RPMI7951 (cell line): ENCODE results near the gene CHST1. TPM values are rescaled to one million over a fixed set of nuclear protein-coding genes. Genes with fewer than 3 reads are reported as not detected.

Experiments used
- DNase-seq: peaks from one replicate; pipeline ENCODE4 v3.0.0-alpha.2; 2012; ENCODE audit warnings: low read depth
- total RNA-seq: library from RNA; depleted of rRNA; stranded (reverse); fragments of >200 nt; shearing (Covaris generic); gene quantifications from 2 replicates; pipeline ENCODE4 v1.2.3, GENCODE V29; 2014; rRNA removed

Gene CHST1
- 0.20 and 0.36 TPM in 2 replicates for total RNA-seq

DNA sequence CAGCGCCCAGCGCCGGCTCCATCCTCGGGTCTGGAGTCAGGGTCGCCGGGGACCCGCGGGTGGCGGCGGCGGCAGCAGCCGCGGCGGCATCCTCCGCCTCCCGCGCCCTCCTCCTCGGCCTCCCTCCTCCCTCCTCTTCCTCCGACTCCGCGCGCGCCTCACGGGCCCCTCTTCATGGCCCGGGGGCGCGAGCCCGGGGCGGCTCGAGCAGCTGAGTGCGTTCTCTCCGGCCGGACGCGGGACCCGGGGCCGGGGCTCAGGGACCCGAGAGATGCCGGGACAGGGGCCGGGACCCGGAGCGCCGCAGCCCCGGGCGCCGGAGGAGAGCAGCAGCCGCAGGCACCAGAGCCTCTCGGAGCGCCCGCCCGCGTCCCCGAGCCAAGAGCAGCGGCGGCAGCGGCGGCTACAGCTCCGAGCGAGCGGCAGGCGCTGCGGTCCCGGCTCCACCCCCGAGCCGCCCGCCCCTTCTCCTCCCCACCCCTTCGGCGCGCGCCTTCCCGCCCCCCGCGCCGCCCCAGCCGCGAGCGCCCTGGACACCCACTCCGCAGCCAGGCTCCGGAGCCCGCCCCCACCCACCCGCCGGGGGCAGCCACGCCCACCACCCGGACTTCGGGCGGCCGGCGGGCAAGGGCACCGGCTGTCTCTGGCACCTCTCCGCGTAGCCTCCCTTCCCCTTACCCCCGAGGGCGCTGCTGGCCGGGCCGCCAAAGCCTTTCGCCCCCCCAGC is at the start of gene CHST1:
Gene CHST1, minus strand, starts transcription at position 417 of the 727 bp plus-strand sequence. CDS start 14,699 bp downstream, outside the sequence.
- DNase-seq: peak; percentile 27

- peak; percentile 1 for DNase-seq
Measured at GRCh38 chr11:45713573-45713972, 48.2 kb upstream of the CHST1 start.

DNA sequence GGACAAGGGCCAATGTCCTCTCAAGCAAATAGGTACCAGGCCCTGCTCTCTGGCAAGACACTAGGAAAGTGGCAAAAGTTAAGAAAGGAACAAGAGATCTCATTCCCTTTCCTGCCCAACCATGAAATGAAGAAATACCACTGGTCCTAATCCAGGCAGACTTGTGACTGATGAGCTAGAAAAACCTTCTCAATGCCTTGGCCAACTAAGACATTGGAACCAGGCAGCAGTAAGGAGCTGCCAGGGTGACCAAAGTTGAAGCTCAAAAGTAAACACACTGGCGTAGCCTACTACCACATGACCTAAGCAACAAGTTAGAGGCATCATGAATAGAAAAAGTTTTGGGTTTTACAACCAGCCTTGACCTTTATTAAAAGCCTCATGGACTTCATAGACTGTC is 45.1 kb upstream of the CHST1 start:
- no peak for DNase-seq

GRCh38 chr11:45708887-45709663 is 43.7 kb upstream of the CHST1 start:
- no peak for DNase-seq

GRCh38 chr11:45704635-45705034 is 39.2 kb upstream of the CHST1 start:
- DNase-seq: no peak

GRCh38 chr11:45704133-45704532 is 38.7 kb upstream of the CHST1 start:
- DNase-seq: no peak

DNA sequence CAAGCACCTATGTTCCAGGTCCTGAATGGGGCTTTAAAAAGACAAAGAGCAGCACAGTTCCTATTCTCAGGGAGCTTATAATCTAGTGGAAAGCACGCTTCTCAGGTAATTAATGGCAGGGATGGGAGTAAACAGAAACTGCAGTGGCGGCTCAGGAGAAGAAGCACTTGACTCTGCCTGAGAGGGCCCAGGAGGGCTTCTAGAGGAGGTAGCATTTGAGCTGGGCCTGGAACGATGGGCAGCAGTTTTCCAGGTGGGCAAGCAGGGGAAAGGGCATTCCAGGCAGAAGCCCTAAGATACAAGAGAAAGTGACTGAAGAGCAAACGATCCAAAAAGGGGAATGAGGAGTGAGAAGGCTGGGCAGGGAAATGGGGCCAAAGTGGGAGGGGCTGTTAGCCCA is 37.1 kb upstream of the CHST1 start:
- DNase-seq: no peak

DNA sequence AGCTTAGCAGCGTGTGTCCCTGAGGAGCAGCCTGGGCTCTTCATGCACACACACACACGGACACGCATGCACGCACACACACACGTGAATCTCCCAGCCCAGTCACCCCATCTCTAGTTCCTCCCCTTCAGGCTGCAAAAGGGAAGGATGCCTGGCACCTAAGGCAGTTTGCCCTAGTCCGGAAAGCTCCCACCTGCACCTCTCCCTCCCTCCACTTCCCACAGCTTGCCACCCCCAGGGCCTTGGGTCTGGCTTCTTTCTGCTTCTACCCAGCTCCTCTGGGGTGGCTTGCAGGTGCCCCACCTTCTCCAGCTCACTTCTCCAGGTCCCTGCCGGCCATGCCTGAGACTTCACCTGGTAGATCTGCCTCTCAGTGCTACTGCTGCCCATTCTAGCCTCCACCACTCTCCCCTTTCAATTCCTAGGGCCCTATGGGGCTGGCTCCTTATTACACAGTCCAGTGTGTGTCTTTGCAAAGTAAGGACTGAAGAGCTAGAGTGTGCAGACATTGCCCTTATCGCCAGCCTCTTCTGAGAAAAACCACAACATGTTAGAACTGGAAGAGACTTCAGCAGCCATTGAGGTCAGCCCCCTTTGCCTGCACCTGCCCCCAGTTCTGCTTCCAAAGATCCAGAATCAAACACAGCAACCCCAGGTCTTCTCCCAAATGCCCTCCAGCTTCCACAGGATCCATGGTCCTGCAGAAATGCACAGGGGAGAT is 33.5 kb upstream of the CHST1 start:
- no peak for DNase-seq

DNA sequence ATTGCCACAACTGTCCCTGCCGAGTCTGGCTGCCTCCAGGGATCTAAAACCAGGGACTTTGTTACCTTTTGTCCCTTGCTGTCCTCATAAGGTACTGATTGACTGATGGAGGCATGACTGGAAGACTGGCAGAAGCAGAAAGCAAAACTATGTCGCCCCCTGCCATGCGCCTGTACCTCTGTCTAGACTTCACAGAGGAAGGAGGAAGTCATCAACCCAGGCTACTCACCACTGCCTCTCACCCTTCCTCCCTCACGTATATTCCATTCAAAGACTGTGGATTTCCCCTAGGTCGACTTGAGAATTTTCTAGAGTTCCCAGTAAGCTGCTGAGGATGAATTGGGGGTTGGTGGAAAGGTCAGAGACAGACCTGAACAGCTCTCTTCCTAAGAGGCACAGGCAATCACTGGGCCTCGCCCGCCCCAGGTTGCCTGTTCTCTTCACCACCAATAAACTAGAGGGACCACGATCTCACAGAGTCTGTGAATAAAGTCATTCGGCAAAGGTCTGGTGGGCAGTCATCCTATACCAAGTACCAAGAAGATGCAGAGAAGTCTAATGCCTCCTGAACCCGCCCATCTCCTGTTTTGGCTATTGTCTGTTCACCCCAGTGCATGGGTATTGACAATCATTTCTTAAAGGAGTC is 27.5 kb upstream of the CHST1 start:
- no peak for DNase-seq

DNA sequence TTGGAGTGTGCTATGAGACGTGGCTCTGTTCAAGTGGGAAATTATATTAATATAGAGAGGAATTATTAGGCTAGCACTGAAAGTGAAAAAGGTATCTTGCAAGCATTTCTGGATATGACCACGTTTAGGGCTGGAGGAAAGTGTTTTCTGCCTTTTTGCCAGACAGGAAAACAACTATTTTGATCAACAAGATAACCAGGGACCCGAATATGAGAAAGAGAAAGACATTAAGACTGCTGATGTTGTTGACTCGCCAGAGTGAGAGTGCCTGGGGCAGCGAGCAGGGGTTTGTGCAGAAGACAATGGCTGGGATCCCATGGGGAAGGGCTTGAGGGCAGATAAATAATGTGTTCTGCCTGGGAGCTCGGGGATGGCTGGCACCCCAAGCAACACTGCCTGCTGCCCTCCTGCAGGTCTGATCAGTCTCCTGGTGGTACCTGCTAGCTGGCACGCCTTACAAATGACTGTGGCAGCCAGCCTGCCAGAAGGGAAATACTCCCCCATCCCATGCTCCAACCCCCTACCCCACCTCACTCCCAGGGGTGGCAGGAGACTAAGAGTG is 23.1 kb upstream of the CHST1 start:
- DNase-seq: no peak

DNA sequence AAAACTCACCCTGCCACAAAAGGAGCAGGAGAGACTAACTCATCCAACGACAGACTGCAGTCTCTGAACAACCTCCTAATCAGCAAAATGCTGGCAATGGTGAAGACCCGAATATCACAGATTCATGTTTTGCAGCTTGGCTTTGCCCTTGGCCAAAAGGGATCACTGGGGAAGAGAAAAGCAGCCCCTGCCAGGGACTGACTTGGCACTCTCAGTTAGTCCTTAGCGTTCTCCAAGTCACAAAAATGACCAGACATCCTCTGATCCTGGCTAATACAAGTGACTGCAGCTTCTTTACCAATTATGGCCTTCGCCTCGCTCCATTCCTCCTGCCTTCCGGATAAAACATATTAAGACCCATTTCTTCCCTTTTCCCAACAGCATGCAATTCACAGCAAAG is 22.4 kb upstream of the CHST1 start:
- DNase-seq: no peak

GRCh38 chr11:45685964-45686537 is 20.6 kb upstream of the CHST1 start:
- no peak for DNase-seq

- no peak for DNase-seq
Measured at GRCh38 chr11:45684440-45684839, 19.0 kb upstream of the CHST1 start.

- no peak for DNase-seq
Measured at GRCh38 chr11:45683271-45684058, 18.0 kb upstream of the CHST1 start.

DNA sequence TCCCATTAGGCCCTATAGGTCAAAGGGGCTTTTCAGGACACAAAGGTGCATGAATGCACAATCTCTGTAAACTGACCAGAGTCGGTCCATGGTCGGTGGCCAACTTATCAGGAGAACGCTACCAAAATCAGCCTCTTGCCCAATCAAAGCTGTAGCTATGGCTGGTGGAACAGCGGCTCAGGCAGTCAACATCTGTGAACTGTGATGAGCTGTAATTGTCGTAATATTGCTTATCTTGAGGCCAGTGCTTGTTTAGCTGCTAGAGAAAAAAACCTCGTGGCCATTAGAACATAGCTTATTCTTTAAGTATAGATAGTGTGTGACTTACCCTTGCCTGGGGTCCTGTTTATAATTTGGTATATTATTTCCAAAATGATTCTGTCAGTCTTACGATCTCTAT is 14.4 kb upstream of the CHST1 start:
- no peak for DNase-seq

GRCh38 chr11:45678976-45679375 is 13.6 kb upstream of the CHST1 start:
- DNase-seq: no peak

DNA sequence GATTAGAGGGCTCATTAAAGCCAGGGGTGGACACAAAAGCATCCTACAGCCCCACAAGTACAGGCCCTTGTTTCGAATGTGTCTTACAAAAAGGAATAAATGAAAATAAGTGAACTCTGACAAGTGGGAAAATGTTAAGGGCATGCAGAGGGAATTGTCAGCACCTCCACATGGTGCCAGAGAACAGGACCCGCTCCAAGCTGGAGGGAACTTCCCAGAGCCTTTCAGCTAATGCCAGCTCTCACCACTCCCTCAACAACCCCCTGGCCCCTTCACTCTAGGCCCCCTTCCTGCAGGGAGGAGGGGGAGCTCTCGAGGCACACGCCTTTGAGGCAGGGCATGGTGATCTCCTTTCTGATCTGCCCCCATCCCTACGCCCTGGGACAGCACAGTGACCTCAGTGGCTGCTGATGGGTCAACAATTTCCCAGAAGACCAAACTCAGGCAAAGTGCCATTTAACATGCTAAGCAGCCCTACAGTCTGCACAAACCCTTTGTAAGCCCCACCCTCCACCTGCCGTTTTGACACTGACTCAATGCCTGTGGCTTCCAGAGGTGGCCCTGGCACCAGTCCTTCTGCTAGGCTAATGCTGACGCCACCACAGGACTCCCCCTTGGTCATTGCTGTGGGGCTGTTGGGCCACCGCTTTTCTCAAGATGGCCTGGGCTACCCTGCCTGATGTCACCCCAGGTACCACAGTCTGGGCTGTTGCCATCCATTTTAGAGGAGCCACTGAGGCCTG is 12.5 kb upstream of the CHST1 start:
- no peak for DNase-seq

GRCh38 chr11:45676522-45677095 is 11.2 kb upstream of the CHST1 start:
- no peak for DNase-seq

- DNase-seq: no peak
Measured at GRCh38 chr11:45675646-45676045, 10.2 kb upstream of the CHST1 start.
